Epithelial cell of proximal tubule (primary cell): ENCODE measurements around the gene TMEM131. TPM values are rescaled to one million over a fixed set of nuclear protein-coding genes. Genes with fewer than 3 reads are reported as not detected.

ENCODE experiments used
- DNase-seq: peaks from one replicate; pipeline ENCODE4 v3.0.0-alpha.2; 2011; ENCODE audit warnings: low read depth
- H3K4me3 ChIP-seq: 2 replicates; pipeline ENCODE4 v1.5.1; 2011; ENCODE audit warnings: low read depth, mild to moderate bottlenecking, low read length
- total RNA-seq: library from RNA; depleted of rRNA; stranded (reverse); fragments of >200 nt; gene quantifications from 2 replicates; pipeline ENCODE4 v1.2.3, GENCODE V29; 2015
- TF ChIP-seq, protein P1 (sequence below): conservative IDR thresholded peaks from 2 replicates; pipeline ENCODE4 v1.5.1; 2012; ENCODE audit warnings: low read depth, mild to moderate bottlenecking, low read length

The TMEM131 gene
- total RNA-seq, 1 donor from 2014 or later = 16.0 TPM

- no peak for DNase-seq
- TF ChIP-seq, protein P1, sequence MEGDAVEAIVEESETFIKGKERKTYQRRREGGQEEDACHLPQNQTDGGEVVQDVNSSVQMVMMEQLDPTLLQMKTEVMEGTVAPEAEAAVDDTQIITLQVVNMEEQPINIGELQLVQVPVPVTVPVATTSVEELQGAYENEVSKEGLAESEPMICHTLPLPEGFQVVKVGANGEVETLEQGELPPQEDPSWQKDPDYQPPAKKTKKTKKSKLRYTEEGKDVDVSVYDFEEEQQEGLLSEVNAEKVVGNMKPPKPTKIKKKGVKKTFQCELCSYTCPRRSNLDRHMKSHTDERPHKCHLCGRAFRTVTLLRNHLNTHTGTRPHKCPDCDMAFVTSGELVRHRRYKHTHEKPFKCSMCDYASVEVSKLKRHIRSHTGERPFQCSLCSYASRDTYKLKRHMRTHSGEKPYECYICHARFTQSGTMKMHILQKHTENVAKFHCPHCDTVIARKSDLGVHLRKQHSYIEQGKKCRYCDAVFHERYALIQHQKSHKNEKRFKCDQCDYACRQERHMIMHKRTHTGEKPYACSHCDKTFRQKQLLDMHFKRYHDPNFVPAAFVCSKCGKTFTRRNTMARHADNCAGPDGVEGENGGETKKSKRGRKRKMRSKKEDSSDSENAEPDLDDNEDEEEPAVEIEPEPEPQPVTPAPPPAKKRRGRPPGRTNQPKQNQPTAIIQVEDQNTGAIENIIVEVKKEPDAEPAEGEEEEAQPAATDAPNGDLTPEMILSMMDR = no peak
Measured at GRCh38 chr2:97982621-97983020, 13.1 kb downstream of the TMEM131 start.

DNA sequence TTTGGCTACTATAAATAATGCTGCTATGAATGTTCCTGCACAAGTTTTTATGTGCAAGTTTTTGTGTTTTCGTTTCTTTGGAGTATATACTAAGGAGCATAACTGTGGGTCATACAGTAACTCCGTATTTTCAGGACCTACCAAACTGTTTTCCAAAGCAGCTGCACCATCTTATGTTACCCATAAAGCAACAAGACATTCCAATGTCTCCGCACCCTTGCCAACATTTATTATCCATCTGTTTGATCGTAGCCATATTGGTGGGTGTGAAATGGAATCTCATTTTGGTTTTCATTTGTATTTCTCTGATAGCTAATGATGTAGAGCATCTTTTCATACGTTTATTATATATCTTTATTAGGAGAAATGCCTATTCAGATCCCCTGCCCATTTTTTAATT is 13.8 kb downstream of the TMEM131 start:
- no peak for DNase-seq
- no peak overlapping the region for H3K4me3 ChIP-seq
- TF ChIP-seq, protein P1 = no peak

More at GRCh38 chr2:97982621-97983020, 13.1 kb downstream of the TMEM131 start:
- no peak overlapping the region for H3K4me3 ChIP-seq

DNA sequence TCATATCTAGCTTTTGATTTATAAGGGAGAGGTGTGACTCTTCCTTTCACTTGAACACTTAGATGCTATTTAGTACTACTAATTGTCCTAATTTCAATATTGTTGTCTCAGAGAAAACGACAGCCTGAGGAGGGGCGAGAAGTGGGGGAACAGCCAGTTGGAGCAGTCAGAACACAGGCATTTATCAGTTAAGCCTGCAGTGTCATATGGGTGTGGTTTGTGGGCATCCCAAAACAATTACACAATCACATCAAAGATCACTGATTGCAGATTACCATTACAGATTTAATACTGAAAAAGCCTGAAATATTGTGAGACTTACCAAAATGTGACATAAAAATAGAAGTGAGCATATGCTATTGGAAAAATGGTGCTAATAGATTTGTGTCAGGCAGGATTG is 15.8 kb downstream of the TMEM131 start:
- TF ChIP-seq, protein P1 = no peak
- no peak overlapping the region for H3K4me3 ChIP-seq
- no peak for DNase-seq

DNA sequence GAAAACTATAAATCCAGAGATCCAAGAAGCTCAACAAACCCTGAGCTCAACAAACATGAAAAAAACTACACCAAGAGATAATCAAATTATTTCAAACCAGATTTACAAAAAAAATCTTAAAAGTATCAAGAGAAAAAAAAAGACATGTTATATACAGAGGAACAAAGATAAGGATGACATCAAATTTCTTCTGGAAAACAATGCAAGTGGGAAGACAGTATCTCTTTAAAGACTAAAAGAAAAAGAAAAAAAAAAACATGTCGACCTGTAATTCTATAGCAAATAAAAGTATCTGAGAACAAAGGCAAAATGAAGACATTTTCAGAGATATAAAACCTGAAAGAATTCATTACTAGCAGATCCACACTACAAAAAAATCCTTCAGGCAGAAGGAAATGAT is 21.3 kb downstream of the TMEM131 start:
- no peak for DNase-seq
- no peak overlapping the region for H3K4me3 ChIP-seq
- TF ChIP-seq, protein P1 = no peak

DNA sequence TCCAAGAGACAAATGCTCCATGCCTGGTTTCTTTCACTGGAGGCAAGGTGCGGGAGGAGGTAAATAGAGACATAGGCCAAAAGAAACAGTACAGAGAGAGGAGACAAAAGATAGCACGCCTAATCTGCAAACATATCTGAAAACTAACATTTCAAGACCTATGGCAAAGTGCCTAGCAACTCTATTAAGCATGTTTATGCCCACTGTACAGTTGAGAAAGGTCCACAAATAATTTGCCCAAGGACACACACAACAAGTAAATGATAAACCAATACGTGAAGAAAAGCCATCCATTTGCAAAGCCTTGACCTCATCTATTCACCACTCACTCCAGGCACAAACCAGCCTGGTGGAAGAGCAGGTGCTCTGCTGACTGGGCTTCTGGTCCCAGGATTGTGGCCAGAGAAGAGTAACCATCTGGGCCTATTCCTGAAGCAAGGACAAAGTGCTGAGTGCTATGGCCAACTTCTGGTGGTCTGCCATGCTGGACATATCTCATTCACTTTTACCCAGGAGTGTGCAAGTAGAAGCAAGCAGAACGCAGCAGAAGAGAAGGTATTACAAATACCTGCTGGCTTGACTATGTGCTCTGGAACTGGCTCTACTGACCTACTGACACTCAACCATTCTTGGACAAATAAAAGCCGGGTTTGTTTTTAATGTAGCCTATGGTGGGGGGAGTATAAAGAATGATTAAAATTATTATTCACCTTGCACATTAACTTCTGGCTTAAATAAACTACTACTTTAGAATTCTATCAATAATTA is 25.3 kb downstream of the TMEM131 start:
- TF ChIP-seq, protein P1 = no peak
- no peak overlapping the region for H3K4me3 ChIP-seq
- DNase-seq = no peak

DNA sequence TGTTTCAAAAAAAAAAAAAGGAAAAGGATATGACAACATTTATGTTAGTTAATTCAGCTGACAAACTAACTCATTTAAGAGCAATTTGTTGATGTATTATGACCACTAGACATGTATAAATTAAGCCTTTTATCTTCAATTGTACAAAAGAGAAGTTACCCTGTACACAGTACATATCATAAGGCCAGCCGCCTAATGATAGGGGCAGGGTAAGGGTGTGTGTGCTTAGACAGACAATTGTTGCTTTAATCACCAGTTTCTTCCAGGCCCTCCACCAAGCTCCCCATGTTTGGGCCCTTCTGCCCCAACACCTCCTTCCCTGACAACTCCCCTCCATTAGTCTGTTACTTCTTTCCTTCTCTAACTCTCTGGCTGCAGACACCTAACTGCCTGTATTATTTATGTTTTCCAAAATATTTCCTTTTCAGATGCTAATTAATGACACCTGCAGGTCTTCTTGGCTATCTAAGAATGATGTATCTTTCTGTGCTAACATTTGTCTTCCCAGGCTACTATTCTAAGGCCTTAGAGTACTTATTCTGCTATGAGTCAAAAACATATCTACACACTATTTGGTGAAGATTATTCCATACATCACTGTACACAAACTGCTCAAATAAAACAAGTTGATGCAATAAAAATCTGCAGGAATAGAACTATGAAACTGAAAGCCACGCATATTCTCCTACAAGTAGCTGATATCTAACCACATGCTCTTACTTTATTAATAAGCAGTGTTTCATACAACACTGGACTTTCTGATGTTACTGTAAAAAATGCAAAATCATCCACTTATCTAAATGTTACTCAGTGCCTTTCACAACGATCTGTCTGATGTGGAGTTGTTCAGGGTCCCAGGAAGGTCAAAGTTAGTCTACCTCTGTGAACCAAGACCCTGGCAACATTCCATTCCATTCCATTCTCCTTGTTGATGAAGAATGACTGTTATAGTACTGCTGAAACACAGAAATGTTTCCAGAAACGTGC is 26.4 kb downstream of the TMEM131 start:
- TF ChIP-seq, protein P1 = no peak
- DNase-seq = no peak
- no peak overlapping the region for H3K4me3 ChIP-seq
